HG02970 (cell line): Measurements from ENCODE around the gene C1orf50.
"Not testable (repeated sequence)": the region's sequence is repeated elsewhere in the genome, so short reads cannot be mapped to it uniquely, and the experiment has no call there.

Source experiments
- ATAC-seq: cut with Tn5 transposase; IDR thresholded peaks from one replicate; pipeline ENCODE4 v1.9.1; 2021; ENCODE audit warnings: mild to moderate bottlenecking, moderate library complexity, moderate number of reproducible peaks; ENCODE audit not compliant: unreplicated experiment, low FRiP score

The C1orf50 gene

DNA sequence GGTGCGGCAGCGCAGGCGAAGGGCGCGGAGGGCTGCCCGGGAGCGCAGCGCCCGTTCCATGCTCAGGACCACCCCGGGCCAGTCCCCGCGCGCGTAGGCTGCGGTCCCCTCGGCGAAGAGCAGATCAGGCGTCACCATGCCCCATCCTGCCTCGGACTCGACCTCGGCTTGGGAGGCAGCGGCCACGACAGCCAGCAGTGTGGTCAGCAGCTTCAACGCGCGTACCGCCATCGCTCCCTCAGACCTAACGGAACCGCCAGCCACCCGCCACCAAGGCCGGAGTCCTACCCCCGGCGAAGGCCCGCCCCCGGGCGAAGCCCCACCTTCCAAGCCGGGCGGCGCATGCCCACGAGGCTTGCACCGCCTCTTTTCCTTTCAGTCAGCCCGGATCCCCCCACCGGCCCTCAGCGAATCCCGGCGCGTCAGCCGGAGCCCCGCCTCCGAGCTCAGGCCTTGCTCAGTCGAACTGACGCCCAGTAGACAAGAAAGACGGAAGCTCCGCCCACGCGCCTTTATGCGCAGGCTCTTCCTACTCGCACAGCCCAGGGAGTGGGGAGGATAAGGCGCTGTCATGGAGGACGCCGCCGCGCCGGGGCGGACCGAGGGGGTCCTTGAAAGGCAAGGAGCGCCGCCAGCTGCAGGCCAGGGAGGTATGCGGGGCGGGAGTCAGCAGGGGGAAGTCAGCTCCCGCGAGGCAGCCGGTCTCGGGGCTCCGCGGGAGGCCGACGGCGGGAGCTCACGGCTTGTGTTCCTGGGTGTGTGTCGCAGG lies at the start of gene C1orf50, which contains the start of gene P3H1:
C1orf50 (plus strand) TSS at position 509 of the 769 bp plus-strand sequence; CDS start at position 572, 63 bp downstream.
P3H1 (minus strand) TSS at position 288 of the 769 bp plus-strand sequence; CDS start at position 231, 57 bp downstream.
- peak; percentile 89 for ATAC-seq

DNA sequence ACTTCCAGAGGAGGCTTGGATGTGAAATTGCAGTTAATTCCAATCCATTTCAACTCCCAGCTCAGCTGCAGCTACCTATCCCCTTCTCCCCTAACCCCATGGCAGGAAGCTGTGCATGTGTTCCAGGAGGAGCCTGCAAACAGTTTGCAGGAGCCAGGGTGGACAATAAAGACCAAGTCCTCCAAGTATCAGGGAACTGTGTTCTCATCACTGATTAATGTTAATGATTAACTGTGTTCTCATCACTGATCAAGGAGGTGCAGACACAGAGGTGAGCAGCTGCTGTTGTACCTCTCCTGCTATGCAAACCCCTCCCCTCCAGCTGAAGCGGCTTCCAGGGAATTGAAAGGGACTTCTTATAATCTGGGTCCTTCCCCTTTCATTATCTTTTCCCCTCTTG lies 46.2 kb upstream of the C1orf50 start:
- no peak for ATAC-seq

DNA sequence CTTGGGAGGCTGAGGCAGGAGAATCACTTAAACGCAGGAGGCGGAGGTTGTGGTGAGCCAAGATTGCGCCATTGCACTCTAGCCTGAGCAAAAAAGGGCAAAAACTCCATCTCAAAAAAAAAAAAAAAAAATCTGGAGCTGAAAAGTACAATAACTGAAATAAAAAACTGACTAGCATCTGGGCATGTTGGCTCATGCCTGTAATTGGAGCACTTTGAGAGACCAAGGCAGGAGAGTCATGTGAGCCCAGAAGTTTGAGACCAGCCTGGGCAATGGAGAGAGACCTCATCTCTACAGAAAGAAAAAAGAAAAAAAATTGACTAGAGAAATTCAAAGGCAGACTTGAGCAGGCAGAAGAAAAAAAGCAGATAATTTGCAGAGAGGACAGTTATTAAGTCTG lies 45.1 kb upstream of the C1orf50 start:
- no peak for ATAC-seq

DNA sequence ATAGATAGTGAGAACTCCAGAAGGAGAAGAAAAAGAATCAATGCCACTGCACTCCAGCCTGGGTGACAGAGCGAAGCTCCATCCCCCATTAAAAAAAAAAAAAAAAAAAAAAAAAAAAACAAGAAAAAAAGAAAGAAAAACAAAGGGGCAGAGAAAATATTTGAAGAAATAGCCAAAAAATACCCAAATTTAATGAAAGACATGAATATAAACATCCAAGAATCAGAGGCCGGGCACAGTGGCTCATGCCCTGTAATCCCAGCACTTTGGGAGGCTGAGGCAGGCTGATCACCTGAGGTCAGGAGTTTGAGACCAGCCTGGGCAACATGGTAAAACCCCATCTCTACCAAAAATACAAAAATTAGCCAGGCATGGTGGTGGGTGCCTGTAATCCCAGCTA lies 44.6 kb upstream of the C1orf50 start:
- ATAC-seq = not testable (repeated sequence)

DNA sequence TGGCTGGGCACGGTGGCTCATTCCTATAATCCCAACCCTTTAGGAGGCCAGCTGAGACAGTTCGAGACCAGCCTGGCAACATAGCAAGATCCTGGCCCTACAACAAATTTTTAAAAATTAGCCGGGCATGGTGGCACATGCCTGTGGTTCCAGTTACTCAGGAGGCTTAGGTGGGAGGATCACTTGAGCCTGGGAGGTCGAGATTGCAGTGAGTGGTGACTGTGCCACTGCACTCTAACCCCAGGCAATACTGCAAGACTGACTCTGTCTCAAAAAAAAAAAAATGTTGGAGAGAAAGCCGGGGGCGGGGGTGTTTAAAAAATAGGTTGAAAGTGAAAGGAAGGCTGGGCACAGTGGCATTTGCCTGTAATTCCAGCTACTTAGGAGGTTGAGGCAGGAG lies 43.5 kb upstream of the C1orf50 start:
- no peak for ATAC-seq

DNA sequence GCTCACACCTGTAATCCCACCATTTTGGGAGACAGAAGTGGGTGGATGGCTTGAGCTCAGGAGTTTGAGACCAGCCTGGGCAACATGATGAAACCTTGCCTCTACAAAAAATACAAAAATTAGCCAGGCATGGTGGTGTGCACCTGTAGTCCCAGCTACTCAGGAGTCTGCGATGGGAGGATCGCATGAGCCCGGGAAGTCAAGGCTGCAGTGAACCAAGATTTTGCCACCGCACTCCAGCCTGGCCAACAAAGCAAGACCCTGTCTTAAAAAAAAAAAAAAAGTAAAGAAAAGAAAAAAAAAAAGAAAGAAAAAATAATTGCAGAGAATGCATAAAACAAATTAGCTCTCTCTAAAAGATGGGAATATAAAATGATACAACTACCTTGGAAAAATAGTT lies 41.2 kb upstream of the C1orf50 start:
- ATAC-seq = not testable (repeated sequence)

DNA sequence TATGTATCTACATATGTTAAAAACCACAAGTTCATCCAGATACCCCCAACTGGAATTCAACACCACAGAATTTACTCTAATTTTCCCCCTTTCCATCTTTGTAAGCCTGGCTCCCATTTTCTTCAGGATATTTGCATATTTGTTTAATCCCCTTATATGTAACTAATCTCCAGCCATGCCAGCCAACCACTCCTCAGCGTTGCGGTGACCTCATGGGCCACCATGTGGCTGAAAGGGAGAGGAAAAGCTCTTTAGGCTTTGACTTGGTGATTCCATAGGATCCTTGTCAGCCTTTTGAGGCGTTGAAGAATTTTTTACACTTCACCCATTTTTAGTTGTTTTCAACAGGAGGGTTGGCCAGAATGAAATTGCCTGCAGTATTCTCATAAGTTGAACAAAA lies 37.0 kb upstream of the C1orf50 start:
- no peak for ATAC-seq

DNA sequence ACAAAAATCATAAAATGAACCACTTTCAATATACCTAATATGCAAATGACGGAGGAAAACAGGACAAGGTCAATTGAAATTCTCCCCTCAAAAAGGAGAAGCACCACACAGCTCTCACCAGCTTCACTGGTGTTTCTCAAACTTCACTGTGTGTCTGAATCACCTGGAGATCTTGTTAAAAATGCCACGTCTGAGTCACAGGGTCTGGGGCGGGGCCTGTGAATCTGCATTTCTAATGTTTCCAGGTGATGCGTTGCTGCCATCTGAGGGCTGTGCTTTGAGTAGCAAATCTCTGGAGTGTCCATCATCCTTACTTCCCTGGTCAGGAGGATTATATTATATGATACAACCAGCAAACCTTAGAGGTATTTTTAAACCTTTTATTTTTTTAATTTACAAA lies 36.1 kb upstream of the C1orf50 start:
- ATAC-seq = no peak

DNA sequence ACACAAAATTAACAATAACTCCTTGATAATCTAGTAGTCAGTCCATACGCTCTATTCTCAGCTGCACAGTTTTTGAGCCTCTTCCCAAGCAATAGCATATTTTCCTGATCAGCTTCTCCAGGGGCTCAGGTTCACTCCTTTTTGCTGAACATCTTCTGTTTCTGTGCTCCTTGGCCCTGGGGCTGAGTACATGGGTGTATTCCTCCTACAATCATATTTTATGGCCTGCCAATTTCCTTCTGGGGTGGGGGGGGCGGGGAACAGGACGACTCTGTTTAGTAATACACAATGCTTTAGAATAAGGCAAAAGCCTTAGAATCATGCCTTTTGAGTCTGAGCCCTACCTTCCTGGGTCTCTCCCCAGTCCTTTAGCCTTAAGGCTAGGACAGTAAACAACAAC lies 35.5 kb upstream of the C1orf50 start:
- no peak for ATAC-seq

DNA sequence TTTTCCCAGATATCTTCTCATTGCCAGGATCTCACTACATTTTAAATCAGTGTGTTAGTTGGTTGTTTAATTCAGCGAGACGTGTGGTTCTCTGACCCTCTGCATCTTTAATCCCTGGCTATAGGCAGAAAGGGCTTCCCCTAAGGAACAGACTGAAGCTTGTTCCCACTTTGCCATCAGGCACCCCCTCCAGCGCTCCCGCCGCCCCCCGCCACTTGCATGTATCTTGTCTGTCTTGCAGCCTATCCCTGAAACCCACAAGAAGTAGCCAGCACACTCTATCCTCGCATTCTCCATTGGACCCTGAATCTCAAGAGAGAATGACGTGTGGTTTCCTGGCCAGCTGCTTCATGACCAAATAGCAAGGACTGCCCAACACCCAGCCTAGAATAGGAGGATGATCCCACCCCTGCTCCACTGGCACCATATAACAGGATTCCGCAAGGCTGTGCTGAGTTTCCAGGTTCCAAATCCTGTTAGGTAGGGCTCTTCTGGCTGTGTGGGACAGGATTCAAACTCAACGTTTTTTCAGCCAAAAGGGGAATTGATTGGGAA lies 34.8 kb upstream of the C1orf50 start:
- no peak for ATAC-seq

DNA sequence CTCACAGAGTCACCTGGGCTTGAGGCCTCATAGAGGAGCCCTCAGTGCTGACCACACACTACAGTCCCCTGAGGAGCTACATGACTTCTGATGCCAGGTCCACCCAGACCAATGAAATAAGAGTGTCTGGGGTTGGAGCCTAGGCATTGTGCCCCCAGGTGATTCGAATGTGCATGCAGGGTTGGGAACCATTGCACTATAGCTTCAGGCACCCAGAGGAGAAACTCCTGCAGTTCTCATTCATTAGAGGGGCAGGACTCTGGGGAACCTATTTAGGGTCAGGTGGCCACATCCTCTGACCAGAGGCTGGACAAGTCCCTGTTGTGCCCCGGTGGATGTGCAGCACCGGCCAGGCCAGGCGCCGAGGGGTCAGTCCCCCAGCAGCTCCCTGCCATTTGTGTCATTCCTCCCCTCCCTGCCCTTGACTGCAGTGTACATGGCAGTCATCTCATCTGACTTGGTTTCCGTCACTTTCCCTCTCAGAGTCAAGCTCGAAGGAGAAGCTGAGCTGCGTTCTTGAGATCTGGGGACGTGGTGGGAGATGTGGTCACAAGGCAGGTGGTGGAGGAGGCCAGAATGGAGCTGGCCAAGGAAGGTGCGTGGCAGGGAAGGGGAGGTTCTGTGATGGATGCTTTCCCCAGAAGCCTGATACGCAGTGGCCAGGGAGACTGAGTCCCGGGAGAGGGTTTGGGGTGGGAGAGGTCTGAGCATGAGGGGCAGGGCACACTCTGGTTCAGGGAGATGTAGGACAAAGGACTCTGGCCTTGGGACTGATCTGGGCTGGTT lies 33.4 kb upstream of the C1orf50 start:
- no peak for ATAC-seq

DNA sequence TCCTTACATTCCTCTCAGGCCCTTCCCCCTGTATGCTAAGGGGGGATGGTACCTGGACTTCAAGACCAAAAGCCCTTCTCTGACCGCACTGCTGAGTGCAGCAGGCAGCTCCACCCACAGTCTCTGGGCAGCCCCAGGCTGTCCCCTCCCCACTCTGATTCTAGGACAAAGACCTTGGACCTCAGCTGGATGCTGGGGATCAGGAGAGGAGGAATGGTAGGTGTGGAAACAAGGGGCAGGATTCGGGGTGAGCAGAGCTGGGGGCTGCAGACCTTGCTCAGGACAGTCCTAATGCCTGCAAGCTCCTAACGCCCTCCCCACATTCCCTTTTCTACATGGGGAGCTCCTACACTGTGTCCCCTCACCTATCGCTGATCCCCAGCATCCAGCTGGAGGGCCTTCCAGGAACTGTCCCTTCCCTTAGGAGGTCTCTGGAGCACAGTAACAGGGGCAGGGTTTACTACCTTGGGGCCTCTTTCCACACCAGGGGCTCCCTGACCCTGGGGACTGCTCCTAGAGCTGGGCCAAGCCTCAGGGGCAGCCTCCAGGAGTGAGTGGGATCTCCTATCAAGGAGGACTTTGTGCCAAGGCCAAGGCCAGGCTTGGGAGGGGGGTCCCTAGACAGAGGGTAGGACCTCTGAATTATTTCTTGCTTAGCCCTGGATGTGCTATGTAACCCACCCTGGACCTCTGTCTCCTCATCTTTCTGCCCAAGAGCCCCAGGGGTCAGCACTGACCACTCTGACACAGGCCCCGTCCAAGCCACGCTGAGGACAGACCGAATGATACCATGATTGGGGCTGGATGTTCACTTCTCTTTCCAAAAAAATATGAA lies 32.6 kb upstream of the C1orf50 start:
- ATAC-seq = no peak

DNA sequence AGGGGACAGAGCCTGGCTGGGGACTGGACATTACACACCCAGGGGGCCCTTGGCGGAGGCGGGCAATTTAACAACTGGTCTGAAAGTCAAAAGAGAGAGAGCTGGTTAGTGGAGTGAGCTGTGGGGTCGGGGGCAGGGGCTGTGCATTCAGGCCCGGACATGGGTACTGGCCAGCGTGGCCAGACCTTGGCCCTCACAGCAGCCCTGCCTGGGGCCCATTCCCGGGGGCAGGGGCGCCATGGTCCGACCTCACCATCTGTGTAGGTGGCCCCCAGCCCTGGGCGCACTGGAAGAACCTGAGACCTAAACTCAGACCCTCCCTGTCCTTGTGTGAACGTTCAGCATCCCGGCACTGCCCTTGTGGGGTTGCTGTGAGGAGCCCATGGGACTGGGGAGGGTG lies 32.0 kb upstream of the C1orf50 start:
- no peak for ATAC-seq

DNA sequence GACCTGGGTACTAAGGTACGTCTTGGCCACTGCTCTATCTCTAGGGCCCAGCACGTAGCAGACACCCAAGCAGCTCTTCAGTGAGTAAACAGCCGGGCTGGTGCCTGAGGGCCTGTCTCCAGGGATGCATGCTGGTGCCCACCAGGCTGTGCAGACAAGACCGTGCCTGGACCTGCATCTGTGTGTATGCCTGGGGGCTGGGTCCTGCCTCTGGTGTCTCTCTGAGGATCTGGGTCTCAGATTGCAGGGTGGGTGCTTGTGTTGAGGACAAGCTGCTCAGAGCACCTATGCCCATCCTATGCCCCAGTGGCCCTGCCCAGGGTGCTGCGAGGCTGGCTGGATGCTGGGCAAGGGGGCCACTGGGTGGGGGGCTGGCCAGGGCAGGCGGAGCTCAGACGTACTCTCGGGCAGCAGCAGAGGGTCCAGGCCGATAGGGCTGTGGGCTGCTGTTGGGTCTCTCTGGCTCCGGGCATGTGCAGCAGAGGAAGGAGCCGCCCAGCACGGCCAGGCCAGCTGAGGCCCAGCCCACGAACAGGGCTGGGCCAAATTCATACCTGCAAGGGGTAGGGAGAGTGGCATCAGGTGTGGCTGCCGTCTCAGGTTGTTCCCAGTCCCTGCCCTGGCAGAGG lies 31.5 kb upstream of the C1orf50 start:
- no peak for ATAC-seq

DNA sequence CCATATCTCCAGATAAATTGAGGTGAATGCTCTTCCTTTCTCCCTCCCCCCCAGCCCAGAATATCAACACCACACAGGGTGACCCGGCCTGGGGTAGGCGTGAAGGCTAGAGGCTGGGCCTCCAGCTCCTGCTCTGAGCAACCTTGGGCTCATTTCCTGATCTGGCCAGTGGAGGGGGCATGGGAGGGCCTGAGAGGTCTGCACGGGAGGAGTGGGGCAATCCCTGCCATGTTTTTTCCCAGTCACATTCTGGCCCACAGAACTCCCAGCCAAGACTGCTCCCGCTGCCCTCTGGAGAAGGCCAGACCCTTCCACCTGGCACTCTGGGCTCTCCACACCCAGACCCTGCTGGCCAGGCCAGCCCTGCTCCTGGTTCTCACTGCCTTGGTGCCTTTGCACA lies 30.9 kb upstream of the C1orf50 start:
- no peak for ATAC-seq

DNA sequence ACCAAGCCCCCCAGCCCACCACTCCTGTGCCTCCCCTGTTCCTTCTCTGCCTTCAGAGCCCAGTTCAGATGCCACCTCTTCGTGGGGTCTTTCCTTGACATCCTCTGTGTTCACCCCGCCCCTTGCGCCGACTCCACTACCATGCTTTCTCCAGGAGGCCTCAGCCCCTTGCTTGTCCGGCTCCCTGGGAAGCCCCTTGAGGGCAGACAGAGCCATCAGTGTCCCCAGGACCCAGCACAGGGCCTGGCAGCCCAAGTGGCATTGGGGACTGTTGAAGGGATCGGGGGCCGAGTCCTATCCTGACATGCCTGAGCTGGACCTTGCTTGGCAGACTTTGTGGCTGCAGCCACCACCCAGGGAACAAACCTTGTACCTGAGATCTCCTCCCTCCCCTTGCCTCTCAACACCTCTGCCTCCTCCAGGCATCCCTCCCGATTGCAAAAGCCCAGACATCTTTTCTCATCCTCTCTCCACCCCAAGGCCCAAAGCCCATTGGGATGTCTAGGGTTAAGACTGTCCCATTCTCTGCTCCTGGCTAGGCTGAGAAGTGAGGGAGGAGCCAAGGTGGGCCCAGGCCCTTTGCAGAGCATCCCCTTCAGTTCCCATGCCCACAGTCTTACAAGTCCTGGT lies 30.4 kb upstream of the C1orf50 start:
- ATAC-seq = no peak

DNA sequence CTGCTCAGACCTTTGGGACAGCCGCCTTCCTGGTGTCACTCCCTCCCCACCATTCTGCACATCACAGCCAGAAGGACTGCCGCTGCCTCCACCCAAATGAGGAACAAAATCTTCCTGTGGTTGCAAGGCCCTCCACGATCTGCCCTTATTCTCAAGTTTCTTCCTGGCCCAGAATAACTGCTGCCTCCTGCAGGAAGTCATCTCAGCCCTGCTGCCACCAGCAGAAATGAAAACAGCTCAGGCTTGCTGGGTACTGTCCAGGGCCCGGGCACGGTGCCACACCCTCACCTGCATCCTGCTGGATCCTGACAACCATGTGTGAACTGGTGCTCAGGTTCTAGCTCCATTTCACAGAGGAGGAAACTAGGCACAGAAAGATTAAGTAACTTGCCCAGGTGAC lies 29.8 kb upstream of the C1orf50 start:
- no peak for ATAC-seq

DNA sequence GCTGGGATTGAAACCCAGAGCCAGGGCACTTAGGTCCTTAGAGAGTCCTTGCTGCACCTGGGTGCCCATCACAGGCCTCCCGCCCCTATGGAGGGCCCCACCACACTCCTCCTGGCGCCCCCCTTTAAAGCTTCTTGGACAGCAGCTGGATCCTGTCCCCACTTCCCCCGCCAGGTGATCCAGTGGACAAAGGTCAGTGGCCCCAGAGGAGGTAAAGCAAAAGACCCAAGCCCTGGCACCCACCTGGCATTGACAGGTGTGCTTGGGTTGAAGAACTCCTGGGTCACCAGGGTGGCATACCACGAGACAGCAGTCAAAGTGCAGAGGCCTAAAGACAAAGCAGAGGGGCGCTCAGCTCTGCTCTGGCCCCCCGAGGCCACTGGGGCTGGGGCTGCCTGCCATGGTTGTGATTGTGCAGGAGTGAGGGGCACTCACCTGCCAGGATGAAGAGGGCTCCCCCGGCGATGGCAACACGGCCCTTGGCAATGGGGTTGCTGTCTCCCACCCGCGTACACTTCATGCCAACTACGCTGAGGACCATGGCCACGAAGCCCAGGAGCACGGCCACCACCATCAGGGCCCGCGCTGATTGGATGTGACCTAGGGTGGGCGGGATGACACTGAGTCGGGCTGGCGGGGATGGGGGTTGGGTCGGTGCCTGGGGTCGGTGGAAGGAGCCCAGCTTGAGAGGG lies 28.9 kb upstream of the C1orf50 start:
- ATAC-seq = no peak

DNA sequence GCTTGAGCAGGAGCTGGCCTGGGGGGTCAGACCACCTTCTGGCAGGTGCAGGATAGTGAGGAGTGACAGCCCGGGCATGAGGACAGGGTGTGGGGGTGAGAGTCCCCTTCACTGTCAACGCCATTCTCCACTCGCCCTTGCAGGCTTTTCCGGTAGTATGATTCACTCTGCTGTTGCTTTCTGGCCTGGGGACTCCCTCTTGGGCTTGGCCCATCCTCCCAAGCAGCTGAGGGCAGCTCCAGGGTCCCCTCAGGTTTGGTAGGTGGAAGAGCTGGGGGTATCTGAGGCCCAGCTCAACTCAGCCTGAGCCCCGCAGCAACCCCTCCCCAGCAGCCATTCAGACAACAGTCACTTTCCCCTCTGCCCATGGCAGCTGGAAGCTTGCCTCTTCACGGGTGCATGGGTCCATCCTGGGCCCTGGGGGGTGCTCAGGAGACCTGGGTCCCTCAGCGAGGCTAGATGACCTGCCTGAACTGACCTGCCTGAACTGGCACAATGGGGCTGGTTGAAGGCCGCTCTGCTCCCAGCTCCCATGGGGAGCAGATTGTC lies 28.3 kb upstream of the C1orf50 start:
- no peak for ATAC-seq
